SH-SY5Y (cell line): ENCODE measurements around the gene ASIC4.

Experiments
- GATA2 ChIP-seq: IDR thresholded peaks from 2 replicates; pipeline ENCODE4 v1.6.1; 2011; ENCODE audit warnings: mild to moderate bottlenecking, low read depth, low read length
- GATA3 ChIP-seq: IDR thresholded peaks from 2 replicates; pipeline ENCODE4 v1.6.1; 2011; ENCODE audit warnings: low read depth, mild to moderate bottlenecking, low read length, moderate library complexity

- TF ChIP-seq GATA2 (no peak), GATA3 (no peak)
Measured at GRCh38 chr2:219544567-219544966, 30.3 kb downstream of the ASIC4 start.
